Neural progenitor cell (in vitro differentiated cells): ENCODE data around the gene HHAT. TPM values are rescaled to one million over a fixed set of nuclear protein-coding genes. Genes with fewer than 3 reads are reported as not detected.

Experiments used
- DNase-seq: peaks from one replicate; pipeline ENCODE4 v3.0.0-alpha.2; 2016; ENCODE audit warnings: low spot score
- H2AFZ ChIP-seq: fragments of 200-600 bp; sonication (generic); replicated peaks from 2 replicates; pipeline ENCODE4 v1.6.1; 2016; ENCODE audit warnings: antibody characterized with exemption
- H3F3A ChIP-seq: fragments of 200-600 bp; sonication (generic); 2 replicates; pipeline ENCODE4 v1.6.1; 2016; ENCODE audit warnings: antibody characterized with exemption, low read depth
- H3K27ac ChIP-seq: fragments of 200-600 bp; sonication (generic); 2 replicates; pipeline ENCODE4 v1.5.1; 2016; ENCODE audit warnings: mild to moderate bottlenecking
- H3K27me3 ChIP-seq: fragments of 200-600 bp; sonication (generic); 2 replicates; pipeline ENCODE4 v1.6.1; 2016; ENCODE audit warnings: mild to moderate bottlenecking, moderate library complexity
- H3K36me3 ChIP-seq: fragments of 200-600 bp; sonication (generic); 2 replicates; pipeline ENCODE4 v1.5.1; 2016
- H3K4me1 ChIP-seq: fragments of 200-600 bp; sonication (generic); 2 replicates; pipeline ENCODE4 v1.6.1; 2016; ENCODE audit warnings: mixed run types
- H3K4me2 ChIP-seq: fragments of 200-600 bp; sonication (generic); 2 replicates; pipeline ENCODE4 v1.6.1; 2016
- H3K4me3 ChIP-seq: fragments of 200-600 bp; sonication (generic); 2 replicates; pipeline ENCODE4 v1.5.1; 2016
- H3K79me2 ChIP-seq: fragments of 200-600 bp; sonication (generic); 2 replicates; pipeline ENCODE4 v1.6.1; 2016; ENCODE audit warnings: low read depth
- H3K9ac ChIP-seq: fragments of 200-600 bp; sonication (generic); 2 replicates; pipeline ENCODE4 v1.6.1; 2016
- H3K9me3 ChIP-seq: fragments of 200-600 bp; sonication (generic); 2 replicates; pipeline ENCODE4 v1.5.1; 2016; ENCODE audit warnings: low read depth
- H4K20me1 ChIP-seq: fragments of 200-600 bp; sonication (generic); 2 replicates; pipeline ENCODE4 v1.6.1; 2016; ENCODE audit warnings: low read depth
- H3K27ac Mint-ChIP-seq: 3 replicates; pipeline ENCODE4 v1.8.0; 2021; ENCODE audit warnings: mixed read lengths
- H3K27me3 Mint-ChIP-seq: 2 replicates; pipeline ENCODE4 v1.8.0; 2022; ENCODE audit warnings: low read depth, mild to moderate bottlenecking, inconsistent platforms, moderate library complexity, mixed read lengths; ENCODE audit not compliant: insufficient read depth
- H3K36me3 Mint-ChIP-seq: 3 replicates; pipeline ENCODE4 v1.8.0; 2021; ENCODE audit warnings: mixed read lengths
- H3K4me1 Mint-ChIP-seq: 3 replicates; pipeline ENCODE4 v1.8.0; 2021; ENCODE audit warnings: mixed read lengths
- H3K4me3 Mint-ChIP-seq: 3 replicates; pipeline ENCODE4 v1.8.0; 2021; ENCODE audit warnings: mild to moderate bottlenecking, moderate library complexity, mixed read lengths
- H3K9me3 Mint-ChIP-seq: 3 replicates; pipeline ENCODE4 v1.8.0; 2020; ENCODE audit warnings: mixed read lengths
- CTCF ChIP-seq: fragments of 200-600 bp; sonication (generic); IDR thresholded peaks from 2 replicates; pipeline ENCODE4 v1.5.1; 2017; ENCODE audit warnings: antibody characterized with exemption, mild to moderate bottlenecking
- EZH2 ChIP-seq: fragments of 200-600 bp; sonication (generic); IDR thresholded peaks from 2 replicates; pipeline ENCODE4 v1.6.1; 2017; ENCODE audit warnings: antibody characterized with exemption, mild to moderate bottlenecking, moderate library complexity
- EZH2phosphoT487 ChIP-seq: fragments of 200-600 bp; sonication (generic); IDR thresholded peaks from 2 replicates; pipeline ENCODE4 v1.6.1; 2017; ENCODE audit warnings: antibody characterized with exemption
- total RNA-seq: library from RNA; depleted of rRNA; stranded (reverse); fragments of >200 nt; gene quantifications from 2 replicates; pipeline ENCODE4 v1.2.3, GENCODE V29; 2015; ENCODE audit warnings: low replicate concordance

Gene HHAT
- total RNA-seq, 1 donor from 2014 or later: 10.3 TPM

GRCh38 chr1:210482945-210483617 lies 154.4 kb downstream of the HHAT start:
- Histone ChIP-seq H3K36me3 (no peaks in the 10 kb centered on the region), H3K27me3 (no peaks in the 10 kb centered on the region), H3K4me1 (peaks cover 4% of the 10 kb centered on the region), H3F3A (no peaks in the 10 kb centered on the region), H4K20me1 (no peaks in the 10 kb centered on the region), H2AFZ (no peak overlapping the region), H3K4me2 (no peak overlapping the region), H3K27ac (no peak overlapping the region), H3K9me3 (no peaks in the 10 kb centered on the region), H3K9ac (no peak overlapping the region), H3K4me3 (no peak overlapping the region), H3K79me2 (no peaks in the 10 kb centered on the region)
- Mint-ChIP-seq H3K9me3 (no peaks in the 10 kb centered on the region), H3K36me3 (no peaks in the 10 kb centered on the region), H3K27me3 (peaks cover 2% of the 10 kb centered on the region), H3K4me1 (peaks cover 30% of the 10 kb centered on the region), H3K4me3 (no peak overlapping the region), H3K27ac (no peak overlapping the region)
- TF ChIP-seq CTCF (no peak), EZH2 (no peak), EZH2phosphoT487 (no peak)
- no peak for DNase-seq

DNA sequence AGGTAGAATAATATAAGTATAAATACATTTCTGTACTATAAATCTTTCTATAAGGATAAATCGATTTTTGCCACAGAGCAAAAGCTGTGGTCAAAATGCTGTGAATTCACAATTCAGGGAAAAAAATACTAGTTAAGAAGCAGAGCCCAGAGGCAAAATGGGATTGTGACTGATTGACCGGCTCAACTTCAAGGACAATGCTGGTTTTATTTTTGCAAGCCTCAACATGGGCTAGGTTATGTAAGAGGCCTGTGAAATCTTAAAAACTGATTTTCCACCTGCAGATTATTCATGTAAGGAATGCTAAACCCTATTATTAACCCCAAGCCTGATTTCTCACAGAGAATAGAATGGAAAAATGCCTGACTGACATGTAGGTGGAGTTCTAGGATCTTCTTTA lies 155.1 kb downstream of the HHAT start:
- Mint-ChIP-seq H3K9me3 (no peaks in the 10 kb centered on the region), H3K4me3 (no peak overlapping the region), H3K27ac (no peak overlapping the region), H3K4me1 (peaks cover 30% of the 10 kb centered on the region), H3K27me3 (peaks cover 2% of the 10 kb centered on the region), H3K36me3 (no peaks in the 10 kb centered on the region)
- Histone ChIP-seq H3F3A (no peaks in the 10 kb centered on the region), H3K36me3 (no peaks in the 10 kb centered on the region), H3K79me2 (no peaks in the 10 kb centered on the region), H3K4me3 (no peak overlapping the region), H3K9me3 (no peaks in the 10 kb centered on the region), H3K9ac (no peak overlapping the region), H3K4me1 (peaks cover 4% of the 10 kb centered on the region), H4K20me1 (no peaks in the 10 kb centered on the region), H2AFZ (no peak overlapping the region), H3K27me3 (no peaks in the 10 kb centered on the region), H3K27ac (no peak overlapping the region), H3K4me2 (no peak overlapping the region)
- DNase-seq: no peak
- no peak for TF ChIP-seq EZH2
- TF ChIP-seq EZH2phosphoT487: no peak
- no peak for TF ChIP-seq CTCF

GRCh38 chr1:210487021-210487420 lies 158.3 kb downstream of the HHAT start:
- no peak overlapping the region for H3K27ac ChIP-seq
- no peaks in the 10 kb centered on the region for H3K27me3 ChIP-seq
- H2AFZ ChIP-seq: no peak overlapping the region
- DNase-seq: no peak
- H3K4me3 Mint-ChIP-seq: no peak overlapping the region
- H3K79me2 ChIP-seq: no peaks in the 10 kb centered on the region
- H3K27ac Mint-ChIP-seq: no peak overlapping the region
- H3K4me1 ChIP-seq: peaks cover 4% of the 10 kb centered on the region
- TF ChIP-seq EZH2: no peak
- TF ChIP-seq EZH2phosphoT487: no peak
- no peak for TF ChIP-seq CTCF
- H3K9me3 Mint-ChIP-seq: no peaks in the 10 kb centered on the region
- H3K27me3 Mint-ChIP-seq: peaks cover 2% of the 10 kb centered on the region
- no peak overlapping the region for H3K4me3 ChIP-seq
- H3K9me3 ChIP-seq: no peaks in the 10 kb centered on the region
- H3K36me3 Mint-ChIP-seq: no peaks in the 10 kb centered on the region
- H4K20me1 ChIP-seq: no peaks in the 10 kb centered on the region
- no peak overlapping the region for H3K9ac ChIP-seq
- H3F3A ChIP-seq: no peaks in the 10 kb centered on the region
- H3K4me1 Mint-ChIP-seq: peaks cover 33% of the 10 kb centered on the region
- no peaks in the 10 kb centered on the region for H3K36me3 ChIP-seq
- H3K4me2 ChIP-seq: no peak overlapping the region
